Fibroblast of the aortic adventitia (primary cell): ENCODE results near the gene ELMO1. TPM values are rescaled to one million over a fixed set of nuclear protein-coding genes. Genes with fewer than 3 reads are reported as not detected.

Experiments
- DNase-seq: peaks from one replicate; pipeline ENCODE4 v3.0.0-alpha.2; 2010; ENCODE audit warnings: low read depth
- H3K4me3 ChIP-seq: 2 replicates; pipeline ENCODE4 v1.5.1; 2011; ENCODE audit warnings: low read depth, mild to moderate bottlenecking, control low read depth, low read length, moderate library complexity
- total RNA-seq: library from RNA; depleted of rRNA; stranded (reverse); fragments of >200 nt; gene quantifications from 2 replicates; pipeline ENCODE4 v1.2.3, GENCODE V29; 2012; ENCODE audit warnings: low replicate concordance
- TF ChIP-seq, protein P1 (sequence below): IDR thresholded peaks from 2 replicates; pipeline ENCODE4 v1.5.1; 2011; ENCODE audit warnings: mild to moderate bottlenecking, low read length, control low read depth, inconsistent platforms; ENCODE audit not compliant: insufficient read depth

Gene ELMO1
- total RNA-seq, 1 donor, result 1.3 TPM

DNA sequence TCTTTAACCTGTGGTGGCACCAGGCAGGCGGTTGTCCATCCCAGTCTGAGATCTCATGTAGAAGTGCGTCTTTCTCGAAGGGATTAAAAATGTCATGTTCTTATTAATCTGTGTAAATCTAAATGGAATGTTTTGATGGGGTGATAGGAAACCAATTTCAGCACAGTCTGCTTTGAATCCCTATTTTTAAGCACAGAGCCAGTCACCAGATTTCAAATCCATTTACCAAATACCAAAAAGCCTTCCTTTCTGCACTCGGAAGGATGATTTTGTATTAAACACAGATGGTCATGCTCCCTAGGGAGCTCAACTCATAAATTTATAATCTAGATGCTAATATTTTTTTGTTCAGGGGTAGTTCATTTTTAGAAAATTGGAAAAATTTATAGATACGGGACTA lies 563.8 kb downstream of the ELMO1 start:
- TF ChIP-seq, protein P1, sequence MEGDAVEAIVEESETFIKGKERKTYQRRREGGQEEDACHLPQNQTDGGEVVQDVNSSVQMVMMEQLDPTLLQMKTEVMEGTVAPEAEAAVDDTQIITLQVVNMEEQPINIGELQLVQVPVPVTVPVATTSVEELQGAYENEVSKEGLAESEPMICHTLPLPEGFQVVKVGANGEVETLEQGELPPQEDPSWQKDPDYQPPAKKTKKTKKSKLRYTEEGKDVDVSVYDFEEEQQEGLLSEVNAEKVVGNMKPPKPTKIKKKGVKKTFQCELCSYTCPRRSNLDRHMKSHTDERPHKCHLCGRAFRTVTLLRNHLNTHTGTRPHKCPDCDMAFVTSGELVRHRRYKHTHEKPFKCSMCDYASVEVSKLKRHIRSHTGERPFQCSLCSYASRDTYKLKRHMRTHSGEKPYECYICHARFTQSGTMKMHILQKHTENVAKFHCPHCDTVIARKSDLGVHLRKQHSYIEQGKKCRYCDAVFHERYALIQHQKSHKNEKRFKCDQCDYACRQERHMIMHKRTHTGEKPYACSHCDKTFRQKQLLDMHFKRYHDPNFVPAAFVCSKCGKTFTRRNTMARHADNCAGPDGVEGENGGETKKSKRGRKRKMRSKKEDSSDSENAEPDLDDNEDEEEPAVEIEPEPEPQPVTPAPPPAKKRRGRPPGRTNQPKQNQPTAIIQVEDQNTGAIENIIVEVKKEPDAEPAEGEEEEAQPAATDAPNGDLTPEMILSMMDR, result no peak
- H3K4me3 ChIP-seq, result no peak overlapping the region
- DNase-seq, result no peak

DNA sequence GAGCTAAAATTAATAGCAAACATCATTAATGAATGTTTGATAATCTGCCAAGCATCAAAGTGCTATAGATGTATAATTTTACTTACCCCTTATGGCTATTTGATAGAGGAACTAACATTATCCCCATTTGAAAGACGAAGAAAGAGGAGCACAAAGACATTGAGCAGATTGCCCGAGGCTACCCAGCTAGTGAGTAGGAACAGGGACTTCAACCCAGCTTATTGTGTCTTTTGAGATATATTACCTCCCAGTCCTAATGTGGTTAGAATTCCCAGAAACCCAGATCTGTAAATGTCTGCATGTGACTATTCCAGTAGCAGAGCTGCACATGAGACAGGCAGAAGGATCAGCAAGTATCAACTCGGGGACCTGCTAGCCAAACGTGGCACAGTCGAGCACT lies 564.3 kb downstream of the ELMO1 start:
- H3K4me3 ChIP-seq, result no peak overlapping the region
- DNase-seq, result no peak
- TF ChIP-seq, protein P1, result no peak

DNA sequence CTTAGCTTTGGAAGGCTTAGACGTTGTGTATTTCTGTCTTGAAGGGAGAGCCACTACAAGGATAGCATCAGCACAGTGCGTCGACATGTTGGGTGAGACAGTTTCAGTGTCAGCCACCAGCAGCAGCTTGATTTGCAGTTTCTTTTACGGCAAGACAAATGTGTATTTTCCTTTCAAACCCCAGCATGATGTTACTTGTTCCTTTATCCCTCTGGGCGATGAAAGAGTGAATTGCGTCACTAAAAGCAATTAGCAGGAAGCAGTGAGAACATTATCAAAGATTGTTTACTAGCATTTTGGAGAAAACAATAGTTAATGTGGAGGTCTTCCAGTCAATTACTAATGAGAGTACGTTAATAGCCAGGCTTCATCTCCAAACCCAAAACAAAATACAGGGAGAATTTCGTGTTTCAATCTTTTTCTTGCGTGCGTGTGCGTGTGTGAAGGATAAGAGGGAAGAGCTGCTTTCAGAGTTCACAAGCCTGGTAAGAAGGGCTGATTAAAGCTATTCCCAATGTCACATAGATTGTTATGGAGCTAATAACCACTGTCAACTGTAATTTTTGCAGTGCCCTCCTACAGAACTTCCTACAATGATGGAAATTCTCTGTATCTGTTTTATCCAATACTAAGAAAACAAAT lies 567.3 kb downstream of the ELMO1 start:
- no peak overlapping the region for H3K4me3 ChIP-seq
- DNase-seq, result no peak
- TF ChIP-seq, protein P1, result no peak

DNA sequence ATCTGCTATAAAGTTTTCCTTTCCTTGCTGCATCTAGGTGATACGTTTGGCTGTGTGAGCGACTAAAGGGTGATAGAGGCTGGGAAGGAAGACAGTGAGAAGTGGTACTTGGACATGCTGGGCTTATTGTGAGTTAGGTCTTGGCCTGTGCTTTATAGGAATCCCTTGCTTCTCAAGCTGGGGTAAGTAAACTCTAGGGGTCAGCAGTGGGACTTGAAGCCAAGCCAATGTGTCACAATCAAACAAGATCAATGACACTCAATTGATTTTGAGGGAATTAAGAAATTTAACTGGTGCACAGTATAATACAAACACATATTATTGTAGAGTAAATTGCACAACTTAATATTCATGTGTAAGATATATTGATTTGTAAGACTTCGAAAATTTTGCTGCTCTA lies 568.6 kb downstream of the ELMO1 start:
- TF ChIP-seq, protein P1, result no peak

DNA sequence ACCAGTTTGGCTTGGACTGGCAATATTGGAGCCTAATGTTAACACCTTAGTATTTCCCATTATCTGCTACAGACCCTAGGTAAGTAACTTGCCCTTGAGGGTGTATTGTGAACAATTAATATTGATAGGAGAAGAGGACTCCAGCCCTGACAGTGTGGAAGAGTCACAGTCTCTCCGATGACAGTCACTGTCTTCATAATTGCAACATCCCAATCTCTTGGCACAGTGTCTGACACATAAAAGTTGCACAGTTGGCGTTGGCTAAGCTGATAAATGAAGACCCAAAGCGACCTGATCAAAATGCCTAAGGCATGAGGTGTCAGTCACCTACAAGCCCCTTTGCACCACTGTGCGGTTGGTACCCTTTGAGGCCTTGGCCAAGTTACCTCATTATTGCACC lies 569.6 kb downstream of the ELMO1 start:
- TF ChIP-seq, protein P1, result no peak
- DNase-seq, result no peak
- no peak overlapping the region for H3K4me3 ChIP-seq

More for the DNA sequence above, 568.6 kb downstream of the ELMO1 start:
- H3K4me3 ChIP-seq, result no peak overlapping the region
- DNase-seq, result no peak

DNA sequence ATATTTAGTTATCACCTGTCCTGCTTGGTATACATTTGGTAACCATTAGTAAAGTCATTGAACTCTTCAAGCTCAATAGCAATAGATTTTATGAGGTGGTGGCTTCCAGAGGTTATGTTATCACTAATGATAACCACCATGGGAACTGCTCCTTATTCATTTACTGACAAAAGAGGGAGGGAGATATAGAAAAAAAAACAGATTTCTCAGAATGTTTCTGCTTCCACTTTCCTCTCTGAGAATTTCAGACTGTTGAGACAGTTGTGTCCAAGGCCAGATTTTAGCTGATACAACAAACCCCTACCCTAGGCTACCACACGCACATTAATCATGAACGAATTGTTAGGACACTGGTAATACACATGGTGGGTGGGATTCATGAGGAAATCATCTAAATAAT lies 570.4 kb downstream of the ELMO1 start:
- TF ChIP-seq, protein P1, result no peak
- H3K4me3 ChIP-seq, result no peak overlapping the region
- DNase-seq, result no peak

DNA sequence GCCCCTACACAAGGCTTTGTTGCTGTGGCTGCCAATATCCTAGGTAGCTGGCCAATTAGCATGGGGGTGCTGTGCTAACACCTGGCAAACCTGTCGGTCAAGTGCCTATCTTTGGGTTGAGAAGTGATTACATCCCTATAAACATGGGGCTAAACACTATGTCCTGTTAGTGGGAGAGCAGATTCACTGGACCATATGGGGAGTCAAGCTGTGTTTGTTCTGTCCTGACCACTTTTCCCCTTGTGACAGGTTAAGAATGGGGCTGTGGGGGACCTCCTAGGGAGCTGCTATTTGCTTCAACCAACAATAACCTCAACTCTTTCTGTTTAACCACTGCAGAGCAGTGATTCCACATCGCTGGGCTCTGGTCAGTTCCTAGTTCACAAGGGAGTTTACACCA lies 572.9 kb downstream of the ELMO1 start:
- no peak for DNase-seq
- TF ChIP-seq, protein P1, result no peak
- no peak overlapping the region for H3K4me3 ChIP-seq
